Measurements from ENCODE around the gene LTB4R.

The LTB4R gene

GRCh38 chr14:24365600-24366412 is 54.5 kb downstream of the LTB4R start:
- peak; percentile 97 for TF ChIP-seq CTCF (conservative IDR thresholded peaks at IDR 0.05; ENCODE audit: low read depth, low read length)
- peak; percentile 74 for DNase-seq (ENCODE audit: low read depth)
- peak overlapping the region; percentile 76 for H3K4me3 ChIP-seq (ENCODE audit: low read length)

GRCh38 chr14:24366413-24366720 is 55.1 kb downstream of the LTB4R start:
- H3K4me3 ChIP-seq (ENCODE audit: low read length): peak overlapping the region; percentile 76
- no peak for DNase-seq (ENCODE audit: low read depth)
- TF ChIP-seq CTCF (conservative IDR thresholded peaks at IDR 0.05; ENCODE audit: low read depth, low read length): no peak

- peak; percentile 83 for DNase-seq (ENCODE audit: low read depth)
- peak overlapping the region; percentile 76 for H3K4me3 ChIP-seq (ENCODE audit: low read length)
- no peak for TF ChIP-seq CTCF (conservative IDR thresholded peaks at IDR 0.05; ENCODE audit: low read depth, low read length)
Measured at GRCh38 chr14:24366721-24367513, 55.6 kb downstream of the LTB4R start.

Data from retinal pigment epithelial cell (primary cell).